Fibroblast of skin of right biceps (primary cell): ENCODE data around the gene FAM221A.
A peak's percentile ranks its signal among the peaks of the same experiment; 100 is the strongest.
"Not testable (repeated sequence)": the region's sequence is repeated elsewhere in the genome, so short reads cannot be mapped to it uniquely, and the experiment has no call there.

Source experiments
- DNase-seq: peaks from one replicate; pipeline ENCODE4 v3.0.0-alpha.2; 2013

The FAM221A gene

GRCh38 chr7:23709081-23709750 lies 29.2 kb downstream of the FAM221A start:
- no peak for DNase-seq

- no peak for DNase-seq
These were observed 30.0 kb downstream of the FAM221A start, which contains the start of gene STK31 for GRCh38 chr7:23710000-23710399. STK31 (plus strand) TSS chr7:23710219; CDS start chr7:23710286, 67 bp downstream.

- DNase-seq = peak; percentile 71
These were observed 32.6 kb downstream of the FAM221A start for GRCh38 chr7:23712368-23713284.

GRCh38 chr7:23713285-23714149 lies 33.5 kb downstream of the FAM221A start:
- DNase-seq = peak; percentile 91

- no peak for DNase-seq
These were observed 34.1 kb downstream of the FAM221A start for GRCh38 chr7:23714150-23714464.

- DNase-seq = no peak
These were observed 34.6 kb downstream of the FAM221A start for GRCh38 chr7:23714579-23714978.

- DNase-seq = no peak
These were observed 35.1 kb downstream of the FAM221A start for GRCh38 chr7:23715099-23715498.

GRCh38 chr7:23717788-23718187 lies 37.8 kb downstream of the FAM221A start:
- DNase-seq = no peak

- DNase-seq = peak; percentile 1
These were observed 41.5 kb downstream of the FAM221A start for GRCh38 chr7:23721456-23721855.

GRCh38 chr7:23722587-23723216 lies 42.7 kb downstream of the FAM221A start:
- DNase-seq = not testable (repeated sequence)

- not testable (repeated sequence) for DNase-seq
These were observed 44.1 kb downstream of the FAM221A start for GRCh38 chr7:23724113-23724512.

- no peak for DNase-seq
These were observed 62.1 kb downstream of the FAM221A start for GRCh38 chr7:23742051-23742450.

GRCh38 chr7:23743226-23743625 lies 63.2 kb downstream of the FAM221A start:
- DNase-seq = no peak

GRCh38 chr7:23746629-23747028 lies 66.6 kb downstream of the FAM221A start:
- no peak for DNase-seq

GRCh38 chr7:23751852-23752251 lies 71.9 kb downstream of the FAM221A start:
- no peak for DNase-seq
